ENCODE data around the gene GRIK4.
"Not testable (repeated sequence)": the region's sequence is repeated elsewhere in the genome, so short reads cannot be mapped to it uniquely, and the experiment has no call there.

The GRIK4 gene

DNA sequence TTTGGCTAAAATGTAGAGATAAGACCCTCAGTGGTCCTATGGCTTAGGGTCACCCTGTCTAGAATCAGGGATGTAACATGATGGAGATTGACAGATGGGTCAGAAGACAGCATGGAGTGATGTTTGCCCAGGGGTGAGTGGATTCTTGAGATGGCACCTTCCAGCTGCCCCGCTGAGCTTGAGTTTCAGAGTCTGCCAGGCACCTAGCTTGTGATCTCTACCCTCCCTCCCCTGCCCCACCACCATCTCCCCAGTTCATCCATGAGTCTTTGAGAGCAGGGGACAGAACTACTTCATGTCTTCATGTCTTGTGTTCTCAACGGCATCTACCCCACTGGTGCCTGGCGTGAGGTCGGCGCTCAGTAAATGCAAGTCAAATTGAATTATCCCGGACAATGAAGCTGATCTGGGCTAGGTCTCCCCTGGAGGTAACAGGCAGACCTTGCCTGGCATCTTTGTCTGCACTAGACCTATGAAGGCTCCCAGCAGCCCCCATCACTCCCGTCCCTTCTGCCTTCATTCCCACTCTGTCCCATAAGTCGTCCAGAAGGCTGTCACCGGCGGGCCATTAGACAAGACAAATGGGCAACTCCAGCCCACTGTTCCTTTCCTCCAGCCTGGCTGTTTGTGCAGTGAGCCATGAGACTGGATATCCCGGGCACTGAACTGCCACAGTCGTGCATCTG, 273.2 kb downstream of the GRIK4 start:
- in situ Hi-C loops (cut with HindIII; ENCODE audit: low sequenced_read_pairs) = no loop called here
- TF ChIP-seq, protein P1, sequence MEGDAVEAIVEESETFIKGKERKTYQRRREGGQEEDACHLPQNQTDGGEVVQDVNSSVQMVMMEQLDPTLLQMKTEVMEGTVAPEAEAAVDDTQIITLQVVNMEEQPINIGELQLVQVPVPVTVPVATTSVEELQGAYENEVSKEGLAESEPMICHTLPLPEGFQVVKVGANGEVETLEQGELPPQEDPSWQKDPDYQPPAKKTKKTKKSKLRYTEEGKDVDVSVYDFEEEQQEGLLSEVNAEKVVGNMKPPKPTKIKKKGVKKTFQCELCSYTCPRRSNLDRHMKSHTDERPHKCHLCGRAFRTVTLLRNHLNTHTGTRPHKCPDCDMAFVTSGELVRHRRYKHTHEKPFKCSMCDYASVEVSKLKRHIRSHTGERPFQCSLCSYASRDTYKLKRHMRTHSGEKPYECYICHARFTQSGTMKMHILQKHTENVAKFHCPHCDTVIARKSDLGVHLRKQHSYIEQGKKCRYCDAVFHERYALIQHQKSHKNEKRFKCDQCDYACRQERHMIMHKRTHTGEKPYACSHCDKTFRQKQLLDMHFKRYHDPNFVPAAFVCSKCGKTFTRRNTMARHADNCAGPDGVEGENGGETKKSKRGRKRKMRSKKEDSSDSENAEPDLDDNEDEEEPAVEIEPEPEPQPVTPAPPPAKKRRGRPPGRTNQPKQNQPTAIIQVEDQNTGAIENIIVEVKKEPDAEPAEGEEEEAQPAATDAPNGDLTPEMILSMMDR (IDR thresholded peaks at IDR 0.05; ENCODE audit: low read depth, low read length, missing control alignments) = no peak
- H3K4me3 ChIP-seq (ENCODE audit: low read depth, low read length) = no peak overlapping the region
- DNase-seq (ENCODE audit: low read depth) = no peak

DNA sequence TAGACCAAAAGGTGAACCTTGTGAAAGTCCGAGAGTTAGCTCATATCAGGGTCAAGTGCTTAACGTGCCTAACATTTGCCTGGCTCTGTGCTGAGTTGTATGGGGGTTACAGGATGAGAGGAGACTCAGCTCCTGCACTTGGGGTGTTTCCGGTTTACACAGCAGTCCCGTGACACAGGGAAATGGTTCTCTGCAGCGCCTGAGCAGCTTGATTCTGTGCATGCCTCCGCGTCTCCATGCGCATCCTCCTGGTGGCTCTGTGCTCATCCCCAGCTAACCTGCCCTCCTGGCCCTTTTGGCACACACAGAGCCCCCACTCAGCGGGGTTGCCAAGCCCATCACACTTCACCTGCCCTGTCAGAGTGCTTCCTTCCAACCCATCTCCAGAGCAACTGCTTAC, 274.0 kb downstream of the GRIK4 start:
- no peak overlapping the region for H3K4me3 ChIP-seq (ENCODE audit: low read depth, low read length)
- in situ Hi-C loops (cut with HindIII; ENCODE audit: low sequenced_read_pairs) = no loop called here
- TF ChIP-seq, protein P1 (IDR thresholded peaks at IDR 0.05; ENCODE audit: low read depth, low read length, missing control alignments) = no peak
- DNase-seq (ENCODE audit: low read depth) = no peak

DNA sequence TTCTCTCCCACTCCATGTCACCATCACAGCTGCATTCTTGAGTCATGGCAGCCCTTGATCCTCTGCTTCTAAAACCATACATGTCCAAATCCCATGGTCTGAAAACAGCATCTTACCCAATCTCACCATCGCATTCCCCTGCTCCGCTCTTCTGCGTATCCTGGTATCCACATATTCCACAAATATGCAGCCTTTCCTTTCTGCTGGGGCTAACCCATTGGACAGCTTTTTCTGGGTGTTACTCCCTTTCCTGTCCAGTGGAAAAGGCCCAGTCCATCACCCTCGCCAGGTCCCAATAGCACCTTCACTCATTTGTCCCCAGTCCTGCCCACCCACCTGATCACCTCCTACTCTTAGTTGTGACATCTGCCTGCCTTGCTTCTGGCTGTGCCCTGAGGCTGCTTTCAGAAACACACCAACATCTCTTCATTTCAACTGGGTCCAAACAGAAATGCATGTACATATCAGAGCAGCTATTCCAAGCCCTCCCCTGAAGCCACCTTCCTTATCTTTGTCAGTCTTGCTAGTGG, 274.7 kb downstream of the GRIK4 start:
- no peak for DNase-seq (ENCODE audit: low read depth)
- in situ Hi-C loops (cut with HindIII; ENCODE audit: low sequenced_read_pairs) = no loop called here
- TF ChIP-seq, protein P1 (IDR thresholded peaks at IDR 0.05; ENCODE audit: low read depth, low read length, missing control alignments) = no peak
- H3K4me3 ChIP-seq (ENCODE audit: low read depth, low read length) = no peak overlapping the region

DNA sequence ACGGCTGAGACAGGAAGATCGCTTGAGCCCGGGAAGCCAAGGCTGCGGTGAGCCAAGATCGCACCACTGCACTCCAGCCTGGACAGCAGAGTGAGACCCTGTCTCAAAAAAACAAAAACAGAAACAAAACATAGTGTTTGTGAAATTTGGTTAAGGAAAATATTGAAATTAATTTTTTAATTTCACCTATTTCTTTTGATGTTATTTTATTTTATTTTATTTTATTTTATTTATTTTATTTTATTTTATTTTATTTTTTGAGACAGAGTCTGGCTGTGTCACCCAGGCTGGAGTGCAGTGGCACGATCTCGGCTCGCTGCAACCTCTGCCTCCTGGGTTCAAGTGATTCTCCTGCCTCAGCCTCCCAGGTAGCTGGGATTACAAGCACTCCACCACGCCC, 275.7 kb downstream of the GRIK4 start:
- in situ Hi-C loops (cut with HindIII; ENCODE audit: low sequenced_read_pairs); H3K4me3 ChIP-seq (ENCODE audit: low read depth, low read length); DNase-seq (ENCODE audit: low read depth): not testable (repeated sequence)

DNA sequence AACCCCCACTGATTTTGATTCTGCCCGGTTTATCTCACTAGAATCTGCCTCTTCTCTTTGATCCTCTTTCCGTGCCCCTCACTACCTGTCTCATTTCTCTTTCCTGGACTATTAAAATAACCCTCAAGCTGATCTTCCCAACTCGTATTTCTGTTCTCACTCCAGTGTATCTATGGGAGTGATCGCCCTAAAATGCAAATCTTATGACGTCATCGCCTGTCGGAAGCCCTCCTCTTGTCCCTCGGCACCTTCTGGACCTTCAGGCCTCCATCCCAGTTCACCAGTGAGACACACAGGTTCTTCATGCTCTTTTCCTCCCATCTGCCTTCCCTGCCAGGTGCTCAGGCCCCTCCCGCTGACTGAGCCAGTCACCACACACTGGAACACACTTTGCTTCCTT, 277.8 kb downstream of the GRIK4 start:
- in situ Hi-C loops (cut with HindIII; ENCODE audit: low sequenced_read_pairs) = no loop called here
- DNase-seq (ENCODE audit: low read depth) = no peak
- TF ChIP-seq, protein P1 (IDR thresholded peaks at IDR 0.05; ENCODE audit: low read depth, low read length, missing control alignments) = no peak

DNA sequence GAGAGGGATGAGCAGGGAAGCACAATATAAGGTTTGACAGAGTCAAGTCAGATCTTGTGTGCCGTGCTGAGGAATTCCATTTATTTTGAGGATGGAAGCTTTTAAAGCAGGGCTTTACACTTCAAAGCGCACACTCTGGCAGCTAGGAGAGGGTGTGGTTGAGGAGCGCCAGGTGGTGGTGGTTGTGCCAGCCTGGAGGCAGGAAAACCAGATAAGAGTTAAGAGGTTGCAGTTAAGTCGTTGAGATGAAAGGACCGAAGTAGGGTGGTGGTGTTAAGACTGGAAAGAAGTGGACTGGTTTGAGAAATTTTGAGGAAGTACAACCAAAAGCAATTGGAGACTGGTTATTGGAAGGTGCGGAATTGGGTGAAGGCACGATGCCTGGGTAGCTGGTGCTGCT, 280.8 kb downstream of the GRIK4 start:
- H3K4me3 ChIP-seq (ENCODE audit: low read depth, low read length) = no peak overlapping the region
- TF ChIP-seq, protein P1 (IDR thresholded peaks at IDR 0.05; ENCODE audit: low read depth, low read length, missing control alignments) = no peak
- no peak for DNase-seq (ENCODE audit: low read depth)
- in situ Hi-C loops (cut with HindIII; ENCODE audit: low sequenced_read_pairs) = loop anchor here (5.0 kb wide), 1 partner anchor 40 kb away; no protein-coding TSS in a partner anchor

More for the DNA sequence above, 277.8 kb downstream of the GRIK4 start:
- H3K4me3 ChIP-seq (ENCODE audit: low read depth, low read length) = no peak overlapping the region

DNA sequence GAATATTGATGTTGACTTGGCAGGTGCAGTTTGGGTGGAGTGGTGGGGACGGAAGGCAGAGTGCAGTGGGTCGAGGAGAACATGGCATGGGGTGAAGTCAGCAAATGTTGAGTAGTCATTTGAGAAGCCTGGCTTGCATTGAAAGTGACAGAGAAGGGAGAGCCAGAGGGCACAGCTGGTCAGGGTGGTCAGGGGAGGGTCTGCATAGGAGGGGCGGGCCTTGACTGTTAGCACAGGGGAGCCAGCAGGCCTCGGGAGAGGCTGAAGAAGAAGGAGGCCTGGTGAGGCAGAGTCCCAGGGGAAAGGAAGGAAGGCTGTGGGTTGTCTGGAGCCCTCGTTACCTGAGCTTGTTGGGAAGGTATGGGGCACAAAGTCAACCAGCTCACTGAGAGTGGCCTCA, 281.6 kb downstream of the GRIK4 start:
- TF ChIP-seq, protein P1 (IDR thresholded peaks at IDR 0.05; ENCODE audit: low read depth, low read length, missing control alignments) = no peak

More for the DNA sequence above, 281.6 kb downstream of the GRIK4 start:
- no peak for DNase-seq (ENCODE audit: low read depth)
- no peak overlapping the region for H3K4me3 ChIP-seq (ENCODE audit: low read depth, low read length)
- in situ Hi-C loops (cut with HindIII; ENCODE audit: low sequenced_read_pairs) = loop anchor here (5.0 kb wide), 1 partner anchor 41 kb away; no protein-coding TSS in a partner anchor

Data from astrocyte of the cerebellum (primary cell).